Neuronal stem cell (in vitro differentiated cells): ENCODE measurements around the gene POFUT2.
A peak's percentile ranks its signal among the peaks of the same experiment; 100 is the strongest.

Source experiments
- DNase-seq: peaks from one replicate; pipeline ENCODE4 v3.0.0-alpha.2; 2013; ENCODE audit warnings: low spot score
- H2AFZ ChIP-seq: one replicate; pipeline ENCODE4 v1.6.1; 2013; ENCODE audit warnings: mild to moderate bottlenecking, low read length, inconsistent platforms
- H2AK5ac ChIP-seq: 2 replicates; pipeline ENCODE4 v1.6.1; 2013; ENCODE audit warnings: low read depth, mild to moderate bottlenecking, inconsistent platforms, low read length, moderate library complexity, mixed read lengths
- H2BK120ac ChIP-seq: 2 replicates; pipeline ENCODE4 v1.6.1; 2013; ENCODE audit warnings: low read depth, mild to moderate bottlenecking, inconsistent platforms, low read length, moderate library complexity, mixed read lengths
- H2BK12ac ChIP-seq: one replicate; pipeline ENCODE4 v1.6.1; 2013; ENCODE audit warnings: low read length, inconsistent platforms
- H2BK15ac ChIP-seq: 2 replicates; pipeline ENCODE4 v1.6.1; 2013; ENCODE audit warnings: mild to moderate bottlenecking, low read length, inconsistent platforms, mixed read lengths
- H2BK5ac ChIP-seq: one replicate; pipeline ENCODE4 v1.6.1; 2013; ENCODE audit warnings: inconsistent platforms, mild to moderate bottlenecking, low read length, moderate library complexity
- H3K14ac ChIP-seq: one replicate; pipeline ENCODE4 v1.6.1; 2013; ENCODE audit warnings: low read length, inconsistent platforms
- H3K18ac ChIP-seq: 2 replicates; pipeline ENCODE4 v1.6.1; 2013; ENCODE audit warnings: low read length, inconsistent platforms
- H3K23ac ChIP-seq: 2 replicates; pipeline ENCODE4 v1.6.1; 2013; ENCODE audit warnings: low read depth, mild to moderate bottlenecking, mixed read lengths, low read length, inconsistent platforms; ENCODE audit not compliant: poor library complexity
- H3K27ac ChIP-seq: replicated peaks from 3 replicates; pipeline ENCODE4 v1.5.1; 2013; ENCODE audit warnings: low read length, inconsistent platforms
- H3K27me3 ChIP-seq, 3 experiments: 2 replicates each; pipeline ENCODE4 v1.6.1; 2013; ENCODE audit warnings: low read length in 3 of 3, mild to moderate bottlenecking in 2 of 3, inconsistent platforms in 1 of 3, low read depth in 1 of 3, mixed read lengths in 1 of 3, moderate library complexity in 1 of 3; ENCODE audit not compliant: control insufficient read depth in 3 of 3, insufficient read depth in 3 of 3
- H3K36me3 ChIP-seq, 2 donors: replicated peaks in 1 of 2; 2 replicates each; pipeline ENCODE4 v1.6.1; 2013; ENCODE audit warnings: low read length in 2 of 2; ENCODE audit not compliant: control insufficient read depth in 2 of 2, insufficient read depth in 2 of 2
- H3K4ac ChIP-seq: 2 replicates; pipeline ENCODE4 v1.6.1; 2013; ENCODE audit warnings: inconsistent platforms, mild to moderate bottlenecking, low read length, moderate library complexity
- H3K4me1 ChIP-seq, 2 donors: 1 replicate in 1 of 2; 2 replicates in 1 of 2; pipeline ENCODE4 v1.6.1; 2013; ENCODE audit warnings: low read length in 2 of 2, low read depth in 1 of 2; ENCODE audit not compliant: control insufficient read depth in 2 of 2, insufficient read depth in 1 of 2
- H3K4me2 ChIP-seq: one replicate; pipeline ENCODE4 v1.6.1; 2013; ENCODE audit warnings: mild to moderate bottlenecking, low read length, inconsistent platforms; ENCODE audit not compliant: insufficient read depth, poor library complexity, severe bottlenecking
- H3K4me3 ChIP-seq, 2 donors: 2 replicates each; pipeline ENCODE4 v1.5.1; 2013; ENCODE audit warnings: low read length in 2 of 2, mild to moderate bottlenecking in 2 of 2, inconsistent platforms in 1 of 2, moderate library complexity in 1 of 2
- H3K79me1 ChIP-seq: one replicate; pipeline ENCODE4 v1.6.1; 2013; ENCODE audit warnings: low read depth, mild to moderate bottlenecking, inconsistent platforms, low read length, moderate library complexity
- H3K9ac ChIP-seq: one replicate; pipeline ENCODE4 v1.6.1; 2013; ENCODE audit warnings: mild to moderate bottlenecking, low read depth, low read length, inconsistent platforms; ENCODE audit not compliant: poor library complexity
- H3K9me3 ChIP-seq, 2 donors: replicated peaks in 1 of 2; 2 replicates each; pipeline versions ENCODE3 to v1.6.1; 2013; ENCODE audit warnings: low read length in 2 of 2, mild to moderate bottlenecking in 2 of 2, inconsistent platforms in 1 of 2, low read depth in 1 of 2, mixed read lengths in 1 of 2, moderate library complexity in 1 of 2; ENCODE audit not compliant: control insufficient read depth in 2 of 2, insufficient read depth in 1 of 2
- H4K8ac ChIP-seq: one replicate; pipeline ENCODE4 v1.6.1; 2013; ENCODE audit warnings: low read depth, mild to moderate bottlenecking, inconsistent platforms, low read length, moderate library complexity
- H4K91ac ChIP-seq: one replicate; pipeline ENCODE4 v1.6.1; 2013; ENCODE audit warnings: low read length, low read depth, mild to moderate bottlenecking, inconsistent platforms; ENCODE audit not compliant: poor library complexity
- WGBS, 2 donors: extraction: QIAGEN DNeasy Blood & Tissue Kit; methylation state at CpG; one replicate each; pipeline ENCODE4 v1.1.7; 2013; ENCODE audit warnings: missing lambda C conversion rate in 2 of 2, mixed read lengths in 1 of 2; ENCODE audit not compliant: insufficient read length in 2 of 2, insufficient replicate concordance in 1 of 2; ENCODE audit errors: extremely low coverage in 2 of 2; 5-methylcytosine and 5-hydroxymethylcytosine counted together

POFUT2 gene

GRCh38 chr21:45335761-45336534 is 48.3 kb upstream of the POFUT2 start:
- Histone ChIP-seq H3K27ac (no peak overlapping the region), H2AFZ (no peak overlapping the region), H2AK5ac (peak overlapping the region; percentile 79), H2BK12ac (no peak overlapping the region), H3K14ac (no peak overlapping the region), H3K4me3 (peak overlapping the region in 1 of 2 donors; percentile 32), H4K91ac (no peak overlapping the region), H3K18ac (peak overlapping the region; percentile 85), H2BK15ac (peak overlapping the region; percentile 13), H4K8ac (no peak overlapping the region), H3K79me1 (peaks cover 2% of the 10 kb centered on the region), H3K9me3 (peaks cover 0 to 3% of the 10 kb centered on the region in 2 donors), H3K9ac (no peak overlapping the region), H3K23ac (no peak overlapping the region), H3K4me2 (no peak overlapping the region), H2BK120ac (peak overlapping the region; percentile 0), H3K36me3 (peaks cover 0 to 3% of the 10 kb centered on the region in 2 donors), H3K4ac (peak overlapping the region; percentile 53), H2BK5ac (peak overlapping the region; percentile 66), H3K4me1 (peaks cover 21 to 28% of the 10 kb centered on the region in 2 donors), H3K27me3 (peaks cover 0 to 22% (median 0%) of the 10 kb centered on the region in 3 experiments)
- WGBS, 2 donors, result no CpG with 5 or more reads among the region's 19 CpGs
- DNase-seq, result no peak

DNA sequence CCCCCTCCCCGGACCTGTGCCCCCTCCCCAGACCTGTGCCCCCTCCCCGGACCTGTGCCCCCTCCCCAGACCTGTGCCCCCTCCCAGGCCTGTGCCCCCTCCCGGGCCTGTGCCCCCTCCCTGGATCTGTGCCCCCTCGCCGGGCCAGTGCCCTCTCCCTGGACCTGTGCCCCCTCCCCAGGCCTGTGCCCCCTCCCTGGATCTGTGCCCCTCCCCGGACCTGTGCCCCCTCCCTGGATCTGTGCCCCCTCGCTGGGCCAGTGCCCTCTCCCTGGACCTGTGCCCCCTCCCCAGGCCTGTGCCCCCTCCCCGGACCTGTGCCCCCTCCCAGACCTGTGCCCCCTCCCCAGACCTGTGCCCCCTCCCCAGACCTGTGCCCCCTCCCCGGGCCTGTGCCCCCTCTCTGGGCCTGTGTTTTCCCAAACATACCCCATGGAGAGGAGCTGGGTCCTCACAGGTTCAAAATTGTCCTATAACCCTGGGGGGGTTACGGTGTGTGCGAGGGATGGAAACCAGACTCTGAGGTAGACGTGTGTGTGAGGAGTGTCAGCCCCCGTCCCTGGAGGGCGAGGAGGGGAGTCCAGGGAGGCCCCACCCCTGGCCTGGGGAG is 47.6 kb upstream of the POFUT2 start:
- H3K27me3 ChIP-seq, result peaks cover 0 to 28% (median 0%) of the 10 kb centered on the region in 3 experiments

GRCh38 chr21:45334591-45335081 is 46.9 kb upstream of the POFUT2 start:
- Histone ChIP-seq H3K4me2 (no peak overlapping the region), H2AFZ (peak overlapping the region; percentile 24), H3K23ac (no peak overlapping the region), H4K8ac (no peak overlapping the region), H3K18ac (peak overlapping the region; percentile 64), H2BK15ac (peak overlapping the region; percentile 71), H3K36me3 (peaks cover 0 to 3% of the 10 kb centered on the region in 2 donors), H3K14ac (peak overlapping the region; percentile 21), H2BK5ac (no peak overlapping the region), H3K79me1 (peaks cover 2% of the 10 kb centered on the region), H2BK120ac (peak overlapping the region; percentile 67), H2BK12ac (no peak overlapping the region), H3K4me3 (no peak overlapping the region), H2AK5ac (peak overlapping the region; percentile 53), H3K4me1 (peaks cover 27 to 33% of the 10 kb centered on the region in 2 donors), H3K27me3 (peaks cover 0 to 34% (median 0%) of the 10 kb centered on the region in 3 experiments), H4K91ac (no peak overlapping the region), H3K4ac (peak overlapping the region; percentile 84), H3K9me3 (peaks cover 0 to 3% of the 10 kb centered on the region in 2 donors), H3K27ac (no peak overlapping the region), H3K9ac (no peak overlapping the region)
- no peak for DNase-seq
- no CpG with 5 or more reads among the region's 9 CpGs for WGBS, 2 donors

More for the DNA sequence above, 47.6 kb upstream of the POFUT2 start:
- Histone ChIP-seq H2BK15ac (no peak overlapping the region), H2AFZ (no peak overlapping the region), H4K8ac (no peak overlapping the region), H4K91ac (no peak overlapping the region), H3K18ac (no peak overlapping the region), H3K4me3 (no peak overlapping the region), H3K9me3 (peaks cover 0 to 3% of the 10 kb centered on the region in 2 donors), H3K79me1 (peaks cover 2% of the 10 kb centered on the region), H3K4me1 (peaks cover 23 to 29% of the 10 kb centered on the region in 2 donors), H3K4me2 (no peak overlapping the region), H2BK12ac (no peak overlapping the region), H2BK120ac (no peak overlapping the region), H2AK5ac (no peak overlapping the region), H3K23ac (no peak overlapping the region), H3K36me3 (peaks cover 0 to 3% of the 10 kb centered on the region in 2 donors), H2BK5ac (peak overlapping the region; percentile 66), H3K14ac (no peak overlapping the region), H3K27ac (no peak overlapping the region), H3K4ac (no peak overlapping the region), H3K9ac (no peak overlapping the region)
- no CpG with 5 or more reads among the region's 14 CpGs for WGBS, 2 donors
- DNase-seq, result no peak

- no peak overlapping the region for H3K23ac ChIP-seq
- H3K27ac ChIP-seq, result no peak overlapping the region
- no peak overlapping the region for H2BK12ac ChIP-seq
- no peak overlapping the region for H3K4me2 ChIP-seq
- H3K9ac ChIP-seq, result no peak overlapping the region
- no peak overlapping the region for H2BK120ac ChIP-seq
- peaks cover 30 to 33% of the 10 kb centered on the region in 2 donors for H3K4me1 ChIP-seq
- H2AK5ac ChIP-seq, result peak overlapping the region; percentile 53
- no peak overlapping the region for H2BK5ac ChIP-seq
- peaks cover 0 to 3% of the 10 kb centered on the region in 2 donors for H3K9me3 ChIP-seq
- peak overlapping the region; percentile 68 for H3K18ac ChIP-seq
- no peak for DNase-seq
- no peak overlapping the region for H3K4me3 ChIP-seq
- WGBS, 2 donors, result no CpG with 5 or more reads among the region's 8 CpGs
- peaks cover 0 to 39% (median 0%) of the 10 kb centered on the region in 3 experiments for H3K27me3 ChIP-seq
- peak overlapping the region; percentile 24 for H2AFZ ChIP-seq
- H2BK15ac ChIP-seq, result no peak overlapping the region
- H3K36me3 ChIP-seq, result peaks cover 0 to 3% of the 10 kb centered on the region in 2 donors
- H3K79me1 ChIP-seq, result peaks cover 2% of the 10 kb centered on the region
- H4K8ac ChIP-seq, result no peak overlapping the region
- H3K14ac ChIP-seq, result no peak overlapping the region
- H3K4ac ChIP-seq, result no peak overlapping the region
- no peak overlapping the region for H4K91ac ChIP-seq
These were observed 46.4 kb upstream of the POFUT2 start for GRCh38 chr21:45334134-45334533.
